HepG2 (cell line): Measurements from ENCODE around the gene ZMYM3. TPM values are rescaled to one million over a fixed set of nuclear protein-coding genes. Genes with fewer than 3 reads are reported as not detected.

Experiments
- CEBPG ChIP-seq: IDR thresholded peaks from 2 replicates; pipeline ENCODE4 v1.6.1; 2016
- CHD4 ChIP-seq: fragments of 200-600 bp; sonication (generic); IDR thresholded peaks from 2 replicates; pipeline ENCODE4 v1.7.0; 2017; ENCODE audit warnings: mild to moderate bottlenecking, low read length, borderline replicate concordance
- EP300 ChIP-seq, 3 experiments: sonication (generic) in 1 of 3; formaldehyde crosslinking in 1 of 3; IDR thresholded peaks; 2 replicates each; pipeline versions ENCODE4 v1.5.1 to v1.6.1; 2011 to 2020; ENCODE audit warnings: low read depth in 2 of 3, low read length in 2 of 3, borderline replicate concordance in 1 of 3, improper control_type of control experiment in 1 of 3, mild to moderate bottlenecking in 1 of 3, missing genetic modification reagents in 1 of 3, moderate library complexity in 1 of 3
- FOXP1 ChIP-seq, 2 experiments: fragments of 450-650 bp in 1 of 2; IDR thresholded peaks; 2 replicates each; pipeline ENCODE4 v1.6.1; 2017 to 2018; ENCODE audit warnings: antibody characterized with exemption in 1 of 2
- GTF3A ChIP-seq: sonication (generic); formaldehyde crosslinking; conservative IDR thresholded peaks from 2 replicates; pipeline ENCODE4 v1.4.0; 2020; ENCODE audit warnings: mild to moderate bottlenecking, missing genetic modification reagents
- HDAC2 ChIP-seq: sonication (generic); formaldehyde crosslinking; IDR thresholded peaks from 2 replicates; pipeline ENCODE4 v1.4.0; 2020; ENCODE audit warnings: missing genetic modification reagents
- IKZF1 ChIP-seq: fragments of 450-650 bp; IDR thresholded peaks from 2 replicates; pipeline ENCODE4 v1.7.1; 2016
- KDM6A ChIP-seq: IDR thresholded peaks from 2 replicates; pipeline ENCODE4 v1.6.1; 2016; ENCODE audit warnings: low read depth
- KLF16 ChIP-seq, 2 experiments: sonication (generic) in 1 of 2; formaldehyde crosslinking in 1 of 2; IDR thresholded peaks; 2 replicates each; pipeline versions ENCODE4 v1.6.1 to v1.8.0; 2016 to 2023; ENCODE audit warnings: missing genetic modification reagents in 2 of 2, missing compliant biosample characterization in 1 of 2
- LBX2 ChIP-seq: sonication (generic); formaldehyde crosslinking; IDR thresholded peaks from 2 replicates; pipeline ENCODE4 v1.5.0; 2020; ENCODE audit warnings: missing genetic modification reagents, mild to moderate bottlenecking, borderline replicate concordance
- MIXL1 ChIP-seq: IDR thresholded peaks from 2 replicates; pipeline ENCODE4 v1.6.1; 2016
- MYC ChIP-seq: sonication (generic); formaldehyde crosslinking; IDR thresholded peaks from 2 replicates; pipeline ENCODE4 v1.9.0; 2021; ENCODE audit warnings: missing genetic modification reagents, borderline replicate concordance
- NCOA5 ChIP-seq: sonication (generic); formaldehyde crosslinking; IDR thresholded peaks from 2 replicates; pipeline ENCODE4 v1.4.0; 2020; ENCODE audit warnings: missing genetic modification reagents
- NKX3-1 ChIP-seq: sonication (generic); formaldehyde crosslinking; IDR thresholded peaks from 2 replicates; pipeline ENCODE4 v1.5.0; 2020; ENCODE audit warnings: missing genetic modification reagents
- NONO ChIP-seq, 2 experiments: fragments of 450-650 bp in 1 of 2; sonication (generic) in 1 of 2; formaldehyde crosslinking in 1 of 2; IDR thresholded peaks in 1 of 2; conservative IDR thresholded peaks in 1 of 2; 2 replicates each; pipeline versions ENCODE4 v1.6.1 to v1.8.0; 2017 to 2022; ENCODE audit warnings: mild to moderate bottlenecking in 1 of 2, missing genetic modification reagents in 1 of 2, moderate library complexity in 1 of 2
- PAX8 ChIP-seq: sonication (generic); formaldehyde crosslinking; IDR thresholded peaks from 2 replicates; pipeline ENCODE4 v1.8.0; 2022; ENCODE audit warnings: mild to moderate bottlenecking, missing genetic modification reagents, borderline replicate concordance
- RXRB ChIP-seq: IDR thresholded peaks from 2 replicates; pipeline ENCODE4 v1.6.1; 2016; ENCODE audit warnings: borderline replicate concordance, missing genetic modification reagents, missing compliant biosample characterization
- SAP130 ChIP-seq: IDR thresholded peaks from 2 replicates; pipeline ENCODE4 v1.6.1; 2016; ENCODE audit warnings: low read depth
- SIX4 ChIP-seq: sonication (generic); formaldehyde crosslinking; IDR thresholded peaks from 2 replicates; pipeline ENCODE4 v1.4.0; 2020; ENCODE audit warnings: missing genetic modification reagents
- SNRNP70 ChIP-seq: fragments of 200-400 bp; formaldehyde crosslinking; IDR thresholded peaks from 2 replicates; pipeline ENCODE4 v1.6.1; 2017; ENCODE audit warnings: mild to moderate bottlenecking, low read depth, low read length, moderate library complexity
- SP2 ChIP-seq: sonication (generic); formaldehyde crosslinking; IDR thresholded peaks from 2 replicates; pipeline ENCODE4 v1.5.1; 2020; ENCODE audit warnings: mild to moderate bottlenecking, missing genetic modification reagents
- SRSF9 ChIP-seq: fragments of 200-400 bp; formaldehyde crosslinking; IDR thresholded peaks from 2 replicates; pipeline ENCODE4 v1.6.1; 2018; ENCODE audit warnings: borderline replicate concordance, mild to moderate bottlenecking, low read depth, low read length; ENCODE audit not compliant: insufficient read depth, poor library complexity, severe bottlenecking
- TBX2 ChIP-seq: sonication (generic); formaldehyde crosslinking; IDR thresholded peaks from 2 replicates; pipeline ENCODE4 v1.5.0; 2020; ENCODE audit warnings: missing genetic modification reagents, mild to moderate bottlenecking, borderline replicate concordance
- ZMAT3 ChIP-seq: sonication (generic); formaldehyde crosslinking; conservative IDR thresholded peaks from 2 replicates; pipeline ENCODE4 v1.7.0; 2021; ENCODE audit warnings: missing genetic modification reagents
- ZNF160 ChIP-seq: sonication (generic); formaldehyde crosslinking; IDR thresholded peaks from 2 replicates; pipeline ENCODE4 v1.8.0; 2022; ENCODE audit warnings: mild to moderate bottlenecking, inconsistent platforms, missing genetic modification reagents
- ZNF720 ChIP-seq: sonication (generic); formaldehyde crosslinking; IDR thresholded peaks from 2 replicates; pipeline ENCODE4 v1.4.0; 2020; ENCODE audit warnings: missing genetic modification reagents
- polyA plus RNA-seq, 8 experiments: library from polyadenylated mRNA; depleted of rRNA in 3 of 8; stranded (reverse) in 7 of 8; unstranded in 1 of 8; fragments of >200 nt; fragmentation: Illumina TruSeq in 4 of 8; extraction: Trizol in 4 of 8; gene quantifications; 2 replicates each; pipeline versions ENCODE4 v1.2.1 to v1.2.3, GENCODE V29; 2011 to 2016; ENCODE audit warnings: low read depth in 4 of 8, missing spikeins in 1 of 8, mixed read lengths in 1 of 8; ENCODE audit not compliant: insufficient read depth in 1 of 8
- total RNA-seq, 5 experiments: library from RNA; depleted of rRNA; stranded (reverse); fragments of >200 nt; fragmentation: Illumina TruSeq; extraction: Trizol; gene quantifications; 2 replicates each; pipeline ENCODE4 v1.2.3, GENCODE V29; 2016; ENCODE audit warnings: low read depth in 1 of 5
- TF ChIP-seq, protein P1 (sequence below): sonication (generic); formaldehyde crosslinking; IDR thresholded peaks from 2 replicates; pipeline ENCODE4 v1.5.0; 2020; ENCODE audit warnings: mild to moderate bottlenecking, missing genetic modification reagents, borderline replicate concordance
- TF ChIP-seq, protein P2 (sequence below): IDR thresholded peaks from 2 replicates; pipeline ENCODE4 v1.6.1; 2018; ENCODE audit warnings: missing genetic modification reagents

ZMYM3 gene
- total and polyA plus RNA-seq, 2 of the 13 experiments (the other 11 are each of a cell fraction or from before 2014, with no cell fraction given), result 26.4 to 35.4 TPM

GRCh38 chrX:71214152-71214551 lies 39.8 kb downstream of the ZMYM3 start (continued):
- TF ChIP-seq KLF16 (CRISPR knock-in tag; IDR thresholded peaks at IDR 0.05) (no peak), IKZF1 (no peak), NKX3-1 (CRISPR knock-in tag) (no peak), KDM6A (CRISPR knock-in tag) (peak; percentile 27; the same call in 1 of the 2 replicates), ZNF160 (CRISPR knock-in tag) (no peak), CHD4 (no peak), HDAC2 (CRISPR knock-in tag) (0 out of 2 replicates have a peak, but pooled peaks have one; percentile 34), GTF3A (CRISPR knock-in tag) (no peak), SNRNP70 (no peak), ZMAT3 (CRISPR knock-in tag) (no peak), SIX4 (peak; percentile 12; the same call in 1 of the 2 replicates), SRSF9 (no peak), EP300 (IDR thresholded peaks at IDR 0.05; ENCODE audit: low read depth in 2 of 2, low read length in 2 of 2) (peak in 1 of 2 experiments; percentile 37; a peak in 1 of 4 replicates), EP300 (CRISPR knock-in tag; IDR thresholded peaks at IDR 0.05; ENCODE audit: borderline replicate concordance) (no peak), SP2 (CRISPR knock-in tag) (no peak), TBX2 (CRISPR knock-in tag) (0 out of 2 replicates have a peak, but pooled peaks have one; percentile 7), CEBPG (CRISPR knock-in tag) (no peak), MIXL1 (CRISPR knock-in tag) (peak; percentile 52; the same call in 1 of the 2 replicates), ZNF720 (CRISPR knock-in tag) (no peak), MYC (CRISPR knock-in tag) (no peak), FOXP1 (IDR thresholded peaks at IDR 0.05) (no peak), FOXP1 (CRISPR knock-in tag; IDR thresholded peaks at IDR 0.05) (peak; percentile 56), SAP130 (0 out of 2 replicates have a peak, but pooled peaks have one; percentile 14), PAX8 (CRISPR knock-in tag) (no peak), RXRB (peak; percentile 20; the same call in 1 of the 2 replicates), LBX2 (CRISPR knock-in tag) (no peak), NCOA5 (no peak), NONO (IDR thresholded peaks at IDR 0.05) (no peak), NONO (CRISPR knock-in tag; conservative IDR thresholded peaks at IDR 0.05) (0 out of 2 replicates have a peak, but pooled peaks have one; percentile 8)
- TF ChIP-seq, protein P1, sequence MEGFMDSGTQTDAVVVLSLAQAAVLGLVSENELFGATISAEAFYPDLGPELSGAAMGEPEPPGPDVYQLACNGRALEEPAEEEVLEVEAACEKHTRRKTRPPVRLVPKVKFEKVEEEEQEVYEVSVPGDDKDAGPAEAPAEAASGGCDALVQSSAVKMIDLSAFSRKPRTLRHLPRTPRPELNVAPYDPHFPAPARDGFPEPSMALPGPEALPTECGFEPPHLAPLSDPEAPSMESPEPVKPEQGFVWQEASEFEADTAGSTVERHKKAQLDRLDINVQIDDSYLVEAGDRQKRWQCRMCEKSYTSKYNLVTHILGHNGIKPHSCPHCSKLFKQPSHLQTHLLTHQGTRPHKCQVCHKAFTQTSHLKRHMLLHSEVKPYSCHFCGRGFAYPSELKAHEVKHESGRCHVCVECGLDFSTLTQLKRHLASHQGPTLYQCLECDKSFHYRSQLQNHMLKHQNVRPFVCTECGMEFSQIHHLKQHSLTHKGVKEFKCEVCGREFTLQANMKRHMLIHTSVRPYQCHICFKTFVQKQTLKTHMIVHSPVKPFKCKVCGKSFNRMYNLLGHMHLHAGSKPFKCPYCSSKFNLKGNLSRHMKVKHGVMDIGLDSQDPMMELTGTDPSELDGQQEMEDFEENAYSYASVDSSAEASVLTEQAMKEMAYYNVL (CRISPR knock-in tag), result 0 out of 2 replicates have a peak, but pooled peaks have one; percentile 5
- TF ChIP-seq, protein P2, sequence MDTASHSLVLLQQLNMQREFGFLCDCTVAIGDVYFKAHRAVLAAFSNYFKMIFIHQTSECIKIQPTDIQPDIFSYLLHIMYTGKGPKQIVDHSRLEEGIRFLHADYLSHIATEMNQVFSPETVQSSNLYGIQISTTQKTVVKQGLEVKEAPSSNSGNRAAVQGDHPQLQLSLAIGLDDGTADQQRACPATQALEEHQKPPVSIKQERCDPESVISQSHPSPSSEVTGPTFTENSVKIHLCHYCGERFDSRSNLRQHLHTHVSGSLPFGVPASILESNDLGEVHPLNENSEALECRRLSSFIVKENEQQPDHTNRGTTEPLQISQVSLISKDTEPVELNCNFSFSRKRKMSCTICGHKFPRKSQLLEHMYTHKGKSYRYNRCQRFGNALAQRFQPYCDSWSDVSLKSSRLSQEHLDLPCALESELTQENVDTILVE (CRISPR knock-in tag), result no peak
